HG03064 (cell line): Measurements from ENCODE around the gene IGF2BP1.

Source experiments
- ATAC-seq: cut with Tn5 transposase; IDR thresholded peaks from one replicate; pipeline ENCODE4 v1.9.1; 2021; ENCODE audit warnings: low read depth; ENCODE audit not compliant: unreplicated experiment

The IGF2BP1 gene

DNA sequence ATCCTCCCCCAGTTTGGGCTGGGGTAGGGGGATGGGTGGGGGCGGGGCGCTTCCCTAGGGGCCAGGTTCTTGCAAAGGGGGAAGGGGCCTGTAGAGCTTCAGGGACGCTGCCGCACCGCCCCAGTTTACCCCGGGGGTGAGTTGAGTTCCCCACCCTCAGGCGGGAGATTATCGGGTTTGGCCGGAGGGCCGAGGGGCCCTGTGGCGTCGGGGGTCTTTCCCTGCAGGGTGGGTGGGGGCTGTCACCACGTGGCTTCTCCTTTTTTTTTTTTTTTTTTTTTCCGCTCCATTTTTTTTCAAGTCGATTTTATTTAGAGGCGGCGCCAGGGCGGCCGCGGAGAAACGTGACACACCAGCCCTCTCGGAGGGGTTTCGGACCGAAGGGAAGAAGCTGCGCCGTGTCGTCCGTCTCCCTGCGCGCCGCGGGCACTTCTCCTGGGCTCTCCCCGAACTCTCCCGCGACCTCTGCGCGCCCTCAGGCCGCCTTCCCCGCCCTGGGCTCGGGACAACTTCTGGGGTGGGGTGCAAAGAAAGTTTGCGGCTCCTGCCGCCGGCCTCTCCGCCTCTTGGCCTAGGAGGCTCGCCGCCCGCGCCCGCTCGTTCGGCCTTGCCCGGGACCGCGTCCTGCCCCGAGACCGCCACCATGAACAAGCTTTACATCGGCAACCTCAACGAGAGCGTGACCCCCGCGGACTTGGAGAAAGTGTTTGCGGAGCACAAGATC, at the start of gene IGF2BP1:
TSS of gene IGF2BP1 (plus strand) at position 283 of the 724 bp plus-strand sequence. CDS start at position 644, 361 bp downstream.
- ATAC-seq: no peak

DNA sequence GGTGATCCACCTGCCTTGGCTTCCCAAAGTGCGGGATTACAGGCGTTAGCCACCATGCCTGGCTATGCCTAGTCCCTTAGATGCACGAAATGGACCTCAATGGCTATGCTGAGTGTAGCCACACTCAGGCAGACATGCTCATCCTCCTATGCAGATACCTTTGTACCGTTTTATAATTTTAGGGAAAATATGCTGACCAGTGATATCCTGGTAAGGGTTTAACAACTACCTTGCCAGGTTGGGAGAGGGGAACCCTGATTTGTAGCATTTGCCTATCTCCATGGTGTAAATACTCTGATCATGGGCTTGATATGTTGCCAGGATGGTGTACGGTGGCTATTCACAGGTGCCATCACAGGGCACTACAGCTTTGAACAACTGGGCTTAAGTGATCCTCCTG, 45.6 kb upstream of the IGF2BP1 start:
- no peak for ATAC-seq

DNA sequence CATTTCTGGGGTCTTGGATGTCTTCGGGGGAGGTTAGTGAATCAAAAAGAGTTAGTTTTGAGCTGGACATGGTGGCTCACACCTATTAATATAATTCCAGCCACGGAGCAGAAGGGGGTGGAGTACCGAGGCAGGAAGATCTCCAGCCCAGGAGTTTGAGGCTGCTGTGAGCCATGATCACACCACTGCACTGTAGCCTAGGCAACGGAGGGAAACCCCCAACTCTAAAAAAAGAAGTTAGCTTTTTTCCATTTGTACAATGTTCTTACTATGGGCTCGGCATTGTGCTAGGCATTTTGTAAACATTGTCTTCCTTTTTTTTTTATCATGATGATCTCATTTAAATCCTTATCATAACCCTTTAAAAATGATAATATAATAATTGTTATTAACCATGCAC, 44.3 kb upstream of the IGF2BP1 start:
- ATAC-seq: no peak

DNA sequence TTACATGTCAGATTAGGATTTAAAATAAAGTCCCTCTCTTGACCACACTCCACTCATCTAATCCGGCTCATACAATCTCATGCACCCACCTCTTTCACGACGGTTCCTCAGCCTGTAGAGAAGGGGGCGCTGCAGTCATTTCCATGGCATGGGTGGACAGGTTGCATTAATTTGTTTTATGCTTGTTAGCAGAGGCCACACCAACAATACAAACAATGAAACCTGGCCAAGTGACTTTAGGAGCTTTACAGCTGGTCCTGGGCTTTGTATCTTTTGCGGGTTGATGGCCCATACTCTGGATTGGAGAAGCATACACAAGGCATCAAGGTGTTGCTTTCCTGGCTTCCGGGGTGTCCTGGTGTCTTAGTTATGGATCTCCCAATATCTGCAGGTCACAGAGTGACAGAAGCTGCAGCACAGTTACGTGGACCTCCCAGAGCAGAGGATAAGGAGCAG, 42.9 kb upstream of the IGF2BP1 start:
- no peak for ATAC-seq

DNA sequence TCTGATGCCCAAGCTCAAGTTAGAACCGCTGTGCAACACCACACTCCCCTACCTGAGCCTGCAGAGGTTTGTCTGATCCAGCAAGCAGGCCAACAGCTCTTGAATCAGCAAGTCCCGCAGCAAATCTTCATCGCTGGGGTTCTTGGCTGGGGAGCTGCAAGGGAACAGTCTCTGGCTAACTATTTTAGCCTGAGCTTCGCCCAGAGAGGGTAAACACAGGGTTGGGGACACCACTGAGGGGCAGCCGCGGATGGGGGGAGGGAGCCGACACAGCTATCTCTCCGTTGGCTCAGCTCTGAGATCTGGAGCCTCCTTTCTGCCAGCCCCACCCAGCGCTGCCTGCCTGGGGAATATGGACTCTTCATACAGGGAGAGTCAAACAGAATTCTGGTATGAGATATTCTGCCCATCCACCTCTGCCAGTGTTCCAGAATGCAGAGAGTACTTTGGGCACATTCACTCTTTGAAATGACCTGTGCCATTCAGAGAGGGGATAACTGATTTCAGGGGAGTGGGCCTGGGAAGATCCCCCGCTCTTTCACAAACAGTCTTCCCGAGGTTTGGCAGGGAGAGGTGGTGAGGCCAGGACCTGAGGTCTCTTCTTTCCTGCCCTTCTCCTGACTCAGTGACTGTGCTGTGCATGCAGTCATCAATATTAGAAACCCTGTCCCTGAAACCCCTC, 36.2 kb upstream of the IGF2BP1 start:
- ATAC-seq: no peak

DNA sequence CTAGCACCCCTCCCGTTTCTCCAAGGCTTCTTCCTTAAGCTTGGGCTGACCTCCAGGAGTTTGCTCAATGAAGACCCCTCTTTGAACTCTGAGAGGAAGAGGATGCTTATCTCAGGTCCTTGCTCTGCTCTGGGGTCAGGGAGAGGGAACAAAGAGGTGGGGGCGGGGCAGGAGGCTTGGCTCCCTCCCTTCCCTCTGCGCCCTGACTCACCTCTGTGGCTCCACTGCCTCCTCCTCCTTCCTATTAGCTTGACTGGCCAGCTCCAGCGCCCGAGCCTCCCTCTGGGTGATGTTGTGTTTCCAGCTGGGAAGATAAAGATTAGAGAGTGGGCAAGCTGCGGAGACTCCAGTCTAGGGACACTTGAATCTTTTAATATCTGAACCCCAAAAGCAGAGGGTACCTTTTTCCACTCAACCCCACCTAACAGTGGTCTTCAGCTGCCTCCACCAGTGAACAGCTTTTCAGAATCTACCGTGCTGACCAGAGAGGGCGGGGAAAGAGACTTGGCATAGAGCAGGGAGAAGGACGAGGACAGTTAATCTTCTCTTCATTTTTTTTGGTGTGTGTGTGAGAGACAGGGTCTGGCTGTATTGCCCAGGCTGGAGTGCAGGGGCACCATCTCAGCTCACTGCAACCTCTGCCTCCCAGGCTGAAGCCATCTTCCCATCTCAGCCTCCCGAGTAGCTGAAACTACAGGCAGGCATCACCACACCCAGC, 35.5 kb upstream of the IGF2BP1 start:
- no peak for ATAC-seq

DNA sequence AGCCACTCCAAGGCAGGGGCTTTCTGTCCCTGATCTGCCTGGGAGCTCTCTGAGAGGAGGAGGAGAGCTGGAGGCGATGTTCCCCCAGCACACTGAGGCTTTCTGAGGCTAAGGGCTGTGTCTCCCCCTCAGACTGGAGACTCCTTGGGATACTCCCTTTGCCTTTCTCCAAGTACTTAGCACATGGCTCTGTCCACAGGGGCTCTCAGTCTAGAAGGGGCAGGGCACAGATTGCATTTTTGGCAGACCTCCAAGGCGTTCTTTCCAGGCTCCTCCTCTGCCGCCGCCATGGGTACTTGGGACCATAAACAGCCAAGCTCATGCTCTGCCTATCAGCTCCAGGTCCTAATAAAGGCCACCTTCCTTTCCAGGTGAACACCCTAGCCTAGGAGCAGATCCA, 27.0 kb upstream of the IGF2BP1 start:
- no peak for ATAC-seq

DNA sequence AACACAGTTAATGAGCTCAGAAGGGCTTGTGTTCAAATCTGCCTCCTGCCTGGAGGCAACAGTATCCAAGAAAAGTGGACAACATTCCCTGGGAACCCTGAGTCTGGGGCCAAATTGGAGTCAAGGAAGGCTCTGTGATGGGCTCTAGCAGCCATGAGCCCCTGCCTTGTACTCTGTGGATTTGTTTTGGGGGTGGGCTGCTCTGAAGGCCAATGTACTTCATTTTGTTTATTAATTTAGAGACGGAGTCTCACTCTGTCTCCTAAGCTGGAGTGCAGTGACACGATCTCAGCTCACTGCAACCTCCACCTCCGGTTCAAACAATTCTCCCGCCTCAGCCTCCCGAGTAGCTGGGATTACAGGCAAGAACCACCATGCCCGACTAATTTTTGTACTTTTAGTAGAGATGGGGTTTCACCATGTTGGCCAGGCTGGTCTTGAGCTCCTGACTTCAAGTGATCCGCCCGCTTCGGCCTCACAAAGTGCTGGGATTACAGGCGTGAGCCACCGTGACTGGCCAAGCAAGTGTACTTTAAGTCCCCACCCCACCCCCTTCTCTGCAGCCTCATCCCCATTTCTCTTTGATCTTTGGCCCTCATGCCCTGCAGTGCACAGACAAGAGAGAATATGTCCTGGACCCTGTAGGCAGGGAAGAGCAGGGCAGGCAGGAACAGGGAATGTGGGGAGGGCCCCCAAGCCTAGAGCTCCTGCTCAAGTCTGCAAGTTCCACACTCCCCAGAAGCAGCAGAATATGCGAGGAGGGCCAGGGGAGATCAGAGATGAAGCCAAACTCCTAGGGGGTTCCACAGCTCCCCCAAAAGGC, 26.1 kb upstream of the IGF2BP1 start:
- ATAC-seq: no peak

DNA sequence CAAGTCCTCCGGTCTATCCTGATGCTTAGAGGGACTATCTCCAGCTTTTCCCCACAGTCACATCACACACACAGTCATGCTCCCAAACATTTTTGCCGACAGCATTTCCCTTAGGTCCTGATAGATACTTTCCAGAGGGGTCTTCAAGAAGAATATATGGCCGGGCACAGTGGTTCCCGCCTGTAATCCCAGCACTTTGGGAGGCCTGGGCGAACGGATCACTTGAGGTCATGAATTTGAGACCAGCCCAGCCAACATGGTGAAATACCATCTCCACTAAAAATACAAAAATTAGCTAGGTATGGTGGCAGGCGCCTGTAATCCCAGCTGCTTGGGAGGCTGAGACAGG, 24.5 kb upstream of the IGF2BP1 start:
- ATAC-seq: no peak

DNA sequence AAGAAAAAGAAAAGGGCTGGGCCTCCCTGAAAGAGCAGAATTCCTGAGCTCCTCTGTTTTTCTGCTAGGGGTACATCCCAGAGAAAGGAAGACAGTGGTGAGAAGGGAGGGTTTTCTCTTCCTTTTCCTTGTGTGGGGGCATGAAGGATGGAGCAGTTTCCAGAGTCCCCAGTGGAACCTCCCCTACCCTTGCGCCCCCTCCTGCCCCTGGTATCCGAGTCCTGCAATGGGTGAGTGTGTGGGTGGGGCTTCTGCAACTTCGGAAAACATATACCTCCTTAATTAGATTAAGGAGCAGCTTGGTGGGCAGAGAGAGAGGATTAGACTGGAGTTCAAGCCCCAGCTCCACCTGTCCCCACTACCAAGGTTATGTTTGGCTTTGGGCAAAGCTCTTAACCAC, 23.4 kb upstream of the IGF2BP1 start:
- ATAC-seq: no peak

DNA sequence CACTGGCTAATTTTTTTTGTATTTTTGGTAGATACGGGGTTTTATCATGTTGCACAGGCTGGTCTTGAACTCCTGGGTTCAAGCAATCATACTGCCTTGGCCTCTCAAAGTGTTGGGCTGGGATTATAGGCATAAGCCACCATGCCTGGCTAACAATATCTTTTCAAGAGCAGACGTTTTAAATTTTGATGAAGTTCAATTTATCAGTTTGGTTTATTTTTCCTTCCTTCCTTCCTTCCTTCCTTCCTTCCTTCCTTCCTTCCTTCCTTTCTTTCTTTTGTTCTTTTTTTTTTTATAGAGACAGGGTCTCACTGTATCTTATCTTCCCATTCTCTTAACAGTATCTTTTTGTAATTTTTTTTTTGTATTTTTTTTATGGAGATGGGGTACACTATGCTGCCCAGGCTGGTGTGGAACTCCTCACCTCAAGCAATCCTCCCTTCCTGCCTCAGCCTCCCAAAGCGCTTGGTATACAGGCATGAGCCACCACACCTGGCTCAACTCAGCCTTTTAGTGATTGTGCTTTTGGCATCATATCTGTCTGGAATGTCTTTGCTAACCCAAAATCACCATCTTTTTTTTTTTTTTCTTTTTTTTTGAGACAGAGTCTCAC, 15.2 kb upstream of the IGF2BP1 start:
- ATAC-seq: no peak

DNA sequence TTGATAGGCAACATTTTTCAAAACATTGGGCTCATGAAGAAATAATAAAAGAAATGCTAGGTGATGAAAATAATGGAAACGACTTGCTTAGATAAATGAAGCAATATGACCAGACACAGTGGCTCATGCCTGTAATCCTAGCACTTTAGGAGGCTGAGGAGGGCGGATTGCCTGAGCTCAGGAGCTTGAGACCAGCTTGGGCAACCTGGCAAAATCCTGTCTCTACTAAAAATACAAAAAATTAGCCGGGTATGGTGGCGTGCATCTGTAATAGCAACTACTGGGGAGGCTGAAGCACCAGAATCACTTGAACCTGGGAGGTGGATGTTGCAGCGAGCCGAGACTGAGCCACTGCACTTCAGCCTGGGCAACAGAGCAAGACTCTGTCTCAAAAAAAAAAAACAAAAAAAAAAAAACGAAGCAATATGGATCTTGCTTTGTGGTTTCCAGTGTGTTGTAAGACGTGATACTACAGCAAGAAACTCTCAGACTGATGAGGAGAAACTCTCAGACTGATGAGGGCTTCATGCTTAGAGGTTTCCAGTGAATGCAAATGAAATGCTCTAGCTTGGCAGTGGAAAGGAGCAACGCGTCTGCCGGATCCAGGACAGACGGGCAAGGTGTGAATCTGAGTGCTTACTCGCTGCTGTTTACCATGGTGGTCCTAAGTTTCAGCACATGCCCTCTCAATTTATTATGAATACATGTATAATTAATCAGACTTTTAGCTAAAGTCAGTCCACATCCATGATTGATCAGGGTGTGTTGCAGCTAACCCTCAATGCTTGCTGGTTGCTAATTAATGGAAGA, 11.5 kb upstream of the IGF2BP1 start:
- ATAC-seq: no peak

DNA sequence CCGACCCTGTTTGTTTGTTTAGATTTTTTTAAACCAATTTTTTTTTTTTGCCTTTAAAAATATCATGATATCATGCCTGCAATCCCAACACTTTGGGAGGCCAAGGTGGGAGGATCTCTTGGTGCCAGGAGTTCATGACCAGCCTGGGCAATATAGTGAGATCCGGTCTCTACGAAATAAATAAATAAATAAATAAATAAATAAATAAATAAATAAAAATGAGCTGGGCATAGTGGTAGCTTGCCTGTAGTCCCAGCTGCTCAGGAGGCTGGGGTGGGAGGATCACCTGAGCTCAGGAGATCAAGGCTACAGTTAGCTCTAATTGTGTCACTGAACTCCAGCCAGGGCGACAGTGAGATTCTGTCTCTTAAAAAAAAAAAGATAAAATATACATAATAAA, 8.1 kb upstream of the IGF2BP1 start:
- no peak for ATAC-seq

DNA sequence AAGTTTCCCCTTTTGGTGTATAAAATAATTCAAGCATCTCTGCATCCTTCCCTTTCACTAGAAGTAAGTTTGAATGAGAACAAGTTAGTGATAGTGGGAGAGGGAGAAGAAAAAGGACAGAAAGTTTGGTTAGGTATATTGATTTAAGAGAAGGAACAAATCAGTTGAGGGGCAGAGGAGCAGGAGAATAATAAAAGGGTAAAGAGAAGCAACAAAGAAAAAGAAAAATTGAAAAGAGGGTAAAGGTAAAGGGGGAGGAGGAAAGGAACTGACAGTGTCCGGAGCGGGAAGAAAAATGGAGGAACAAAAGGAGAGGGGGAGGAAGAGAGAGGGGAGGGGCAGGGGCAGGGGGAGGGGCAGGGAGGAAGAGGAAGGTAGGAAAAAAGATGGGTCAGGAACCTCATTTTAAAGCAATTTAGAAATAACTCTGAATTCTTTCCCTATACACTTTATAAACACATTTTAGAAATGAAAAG, 6.3 kb upstream of the IGF2BP1 start:
- ATAC-seq: no peak

DNA sequence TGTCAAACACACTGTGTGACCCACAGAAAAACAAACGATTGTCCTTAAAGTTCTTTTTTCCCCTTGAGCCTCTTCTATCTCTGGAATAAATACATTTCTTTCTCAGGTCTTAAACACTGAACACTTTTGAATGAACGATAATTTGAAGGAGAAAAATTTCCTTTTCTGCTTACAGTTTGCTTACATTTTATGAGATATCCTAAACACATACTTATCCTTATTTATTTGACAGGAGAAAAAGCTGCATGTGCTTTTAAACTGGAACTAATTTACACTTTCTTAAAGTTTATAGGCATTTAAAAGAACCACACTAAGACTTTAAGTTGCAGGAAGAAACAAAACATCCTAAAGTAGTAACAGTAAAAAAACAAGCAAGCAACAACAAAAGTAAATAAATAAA, 4.7 kb upstream of the IGF2BP1 start:
- no peak for ATAC-seq

DNA sequence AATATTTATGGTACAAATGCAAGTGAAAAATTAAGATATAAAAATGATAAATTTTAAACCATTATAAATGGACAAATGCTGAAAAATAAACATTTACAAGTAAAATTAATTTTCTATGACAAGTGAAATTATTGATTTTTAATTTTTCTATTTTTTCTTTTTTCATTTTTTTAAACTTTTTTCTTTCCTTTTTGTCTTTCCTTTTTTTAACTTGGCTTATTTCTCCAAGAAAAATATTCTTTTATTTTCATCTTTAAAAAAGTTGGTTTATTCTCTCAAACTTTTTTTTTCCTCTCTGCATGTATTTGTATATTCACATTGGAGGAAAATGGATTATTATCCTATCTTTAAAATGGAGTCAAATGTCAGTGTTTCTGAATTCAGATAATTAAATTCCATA, 3.9 kb upstream of the IGF2BP1 start:
- no peak for ATAC-seq

DNA sequence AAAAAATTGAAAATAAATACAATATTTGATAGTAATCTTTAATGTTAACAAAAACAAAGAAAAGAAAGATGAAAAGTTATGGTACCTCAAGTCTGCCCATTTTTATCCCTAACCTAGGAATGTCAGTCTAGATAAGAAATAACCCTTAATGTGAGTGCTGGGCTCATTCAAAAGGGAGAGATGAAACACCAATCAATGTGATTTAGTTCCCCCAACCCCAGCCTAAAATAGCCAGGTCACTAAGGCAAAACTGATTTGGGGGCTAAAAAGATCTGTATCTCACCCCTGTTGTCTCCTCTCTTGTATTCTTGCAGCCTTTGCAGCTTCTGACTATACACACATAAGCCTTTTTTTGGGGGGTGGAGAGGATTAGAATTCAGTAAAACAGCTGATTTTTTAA, 3.2 kb upstream of the IGF2BP1 start:
- ATAC-seq: no peak

DNA sequence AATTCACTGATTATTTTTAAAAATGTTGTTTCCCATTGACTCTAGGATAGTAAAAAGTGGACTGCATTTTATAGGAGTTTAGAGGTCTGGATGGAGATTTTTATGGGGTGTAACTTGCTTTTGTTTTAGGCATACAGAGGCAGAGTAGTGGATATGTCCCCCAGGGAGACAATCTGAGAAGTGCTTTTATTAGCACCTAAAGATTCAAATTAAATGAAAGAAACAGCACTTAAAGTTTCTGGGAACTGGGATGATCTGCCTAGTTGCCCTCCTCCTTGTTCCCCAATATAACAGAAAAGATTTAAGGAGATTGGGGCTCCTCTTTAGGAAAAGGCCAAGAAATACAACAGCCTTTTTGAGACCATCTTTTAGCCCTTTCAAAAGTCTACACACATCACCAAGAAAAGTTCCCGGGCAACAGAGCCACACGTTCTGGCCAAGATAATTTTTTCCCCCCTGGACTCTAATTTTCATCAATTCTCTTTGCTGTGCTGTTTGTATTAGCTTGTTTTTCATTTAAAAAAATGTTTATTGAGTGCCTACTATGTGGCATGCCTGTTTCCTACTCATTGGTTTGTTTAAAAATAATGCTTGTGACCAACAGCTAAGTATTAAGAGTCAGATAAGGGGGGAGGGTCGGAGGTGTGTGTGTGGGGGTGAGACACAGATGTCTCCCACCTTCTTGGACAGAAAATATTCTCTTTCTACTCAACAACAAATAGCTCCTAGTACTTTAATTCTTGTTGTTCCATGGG, 2.5 kb upstream of the IGF2BP1 start:
- no peak for ATAC-seq
